HCT116 (cell line): ENCODE results near the gene SPHKAP. TPM values are rescaled to one million over a fixed set of nuclear protein-coding genes. Genes with fewer than 3 reads are reported as not detected.
"Not testable (repeated sequence)": the region's sequence is repeated elsewhere in the genome, so short reads cannot be mapped to it uniquely, and the experiment has no call there.

Experiments
- ATAC-seq: fragments of 200-7000 bp; cut with Tn5 transposase; 2 replicates; pipeline ENCODE4 v1.9.1; 2020; ENCODE audit warnings: mild to moderate bottlenecking, moderate library complexity
- BruUV-seq: library from RNA; stranded (reverse); fragments of 400-500 nt; replicated peaks from 2 replicates; lab custom pipeline; 2021; lab: Mats Ljungman, UMichigan
- CTCF ChIA-PET: fragments of 300-600 bp; sonication (Branson Sonifier 250); formaldehyde crosslinking; loops from one replicate; lab custom pipeline; 2021; ENCODE audit warnings: antibody characterized with exemption; lab: Charles Lee
- POLR2A ChIA-PET: fragments of 300-600, 350-600 bp; sonication (Branson Sonifier 250); formaldehyde crosslinking; loops from one replicate; lab custom pipeline; 2021; ENCODE audit warnings: antibody characterized with exemption; lab: Charles Lee
- RAD21 ChIA-PET, 2 experiments: fragments of 300-600 bp; sonication (Branson Sonifier 250); formaldehyde crosslinking; loops; one replicate each; lab custom pipeline; 2023; ENCODE audit warnings: low total read pairs in 2 of 2; ENCODE audit not compliant: uncharacterized antibody in 2 of 2, unreplicated experiment in 2 of 2, low non-redundant PET in 1 of 2; lab: Charles Lee
- DNase-seq: peaks from one replicate; pipeline ENCODE4 v3.0.0-alpha.2; 2010; ENCODE audit warnings: low read depth, low spot score
- H2AFZ ChIP-seq: fragments of 200-600 bp; shearing (Covaris generic), sonication (generic); 2 replicates; pipeline ENCODE4 v1.6.1; 2017; ENCODE audit warnings: low read depth, mixed run types, mixed read lengths, antibody characterized with exemption, low read length; ENCODE audit not compliant: poor library complexity, severe bottlenecking
- H3K27ac ChIP-seq: 2 replicates; pipeline ENCODE4 v1.5.1; 2012; ENCODE audit warnings: low read depth, low read length
- H3K27me3 ChIP-seq: fragments of 200-600 bp; sonication (generic); 2 replicates; pipeline ENCODE4 v1.6.1; 2016; ENCODE audit warnings: mixed run types, low read length, mixed read lengths; ENCODE audit not compliant: insufficient read depth
- H3K36me3 ChIP-seq, 2 experiments: fragments of 200-500 bp in 1 of 2; fragments of 200-600 bp in 1 of 2; sonication (Bioruptor generic) in 1 of 2; sonication (generic) in 1 of 2; 2 replicates each; pipeline versions ENCODE4 v1.5.1 to v1.6.1; 2014 to 2016; ENCODE audit warnings: low read length in 2 of 2, inconsistent platforms in 1 of 2, mixed read lengths in 1 of 2, mixed run types in 1 of 2; ENCODE audit not compliant: insufficient read depth in 2 of 2, control insufficient read depth in 1 of 2
- H3K4me1 ChIP-seq, 2 experiments: fragments of 200-600 bp in 1 of 2; sonication (generic) in 1 of 2; 2 replicates each; pipeline versions ENCODE4 v1.5.1 to v1.6.1; 2012 to 2017; ENCODE audit warnings: low read length in 2 of 2, inconsistent platforms in 1 of 2, mild to moderate bottlenecking in 1 of 2, mixed read lengths in 1 of 2, mixed run types in 1 of 2, moderate library complexity in 1 of 2; ENCODE audit not compliant: insufficient read depth in 2 of 2, control insufficient read depth in 1 of 2
- H3K4me2 ChIP-seq: fragments of 200-600 bp; sonication (generic); 2 replicates; pipeline ENCODE4 v1.6.1; 2017; ENCODE audit warnings: mixed run types, low read length, mixed read lengths
- H3K4me3 ChIP-seq, 2 experiments: fragments of 200-600 bp in 1 of 2; sonication (generic) in 1 of 2; replicated peaks in 1 of 2; 2 replicates each; pipeline ENCODE4 v1.5.1; 2011 to 2016; ENCODE audit warnings: low read length in 2 of 2, control low read depth in 1 of 2, low read depth in 1 of 2, mild to moderate bottlenecking in 1 of 2, mixed read lengths in 1 of 2, mixed run types in 1 of 2
- H3K79me2 ChIP-seq: fragments of 200-600 bp; sonication (generic); 2 replicates; pipeline ENCODE4 v1.6.1; 2017; ENCODE audit warnings: mild to moderate bottlenecking, mixed run types, low read length, moderate library complexity, mixed read lengths; ENCODE audit not compliant: insufficient read depth
- H3K9ac ChIP-seq: fragments of 200-600 bp; sonication (generic); 2 replicates; pipeline ENCODE4 v1.6.1; 2016; ENCODE audit warnings: low read length, mixed read lengths
- H3K9me2 ChIP-seq: fragments of 200-600 bp; sonication (generic), shearing (Covaris generic); 2 replicates; pipeline ENCODE4 v1.6.1; 2017; ENCODE audit warnings: mixed run types, mild to moderate bottlenecking, moderate library complexity; ENCODE audit not compliant: insufficient read depth
- H3K9me3 ChIP-seq, 2 experiments: fragments of 200-500 bp in 1 of 2; fragments of 200-600 bp in 1 of 2; sonication (Bioruptor generic) in 1 of 2; sonication (generic) in 1 of 2; 2 replicates each; pipeline ENCODE4 v1.6.1; 2014 to 2017; ENCODE audit warnings: low read length in 2 of 2, mixed read lengths in 2 of 2, inconsistent platforms in 1 of 2, low read depth in 1 of 2, mild to moderate bottlenecking in 1 of 2, mixed run types in 1 of 2, moderate library complexity in 1 of 2; ENCODE audit not compliant: control insufficient read depth in 1 of 2, insufficient read depth in 1 of 2
- H4K20me1 ChIP-seq: fragments of 200-600 bp; sonication (generic), shearing (Covaris generic); 2 replicates; pipeline ENCODE4 v1.6.1; 2017; ENCODE audit warnings: mixed run types, mild to moderate bottlenecking, moderate library complexity; ENCODE audit not compliant: insufficient read depth
- CEBPB ChIP-seq: IDR thresholded peaks from 2 replicates; pipeline ENCODE4 v1.6.1; 2012; ENCODE audit warnings: low read depth
- EGR1 ChIP-seq: IDR thresholded peaks from 2 replicates; pipeline ENCODE4 v1.6.1; 2012; ENCODE audit warnings: low read depth
- EZH2 ChIP-seq: fragments of 200-600 bp; sonication (generic); IDR thresholded peaks from 2 replicates; pipeline ENCODE4 v1.6.1; 2017; ENCODE audit warnings: antibody characterized with exemption, mixed run types
- FOSL1 ChIP-seq: IDR thresholded peaks from 2 replicates; pipeline ENCODE4 v1.6.1; 2012; ENCODE audit warnings: low read depth
- POLR2A ChIP-seq: IDR thresholded peaks from 2 replicates; pipeline ENCODE4 v1.7.0; 2011; ENCODE audit warnings: borderline replicate concordance; ENCODE audit not compliant: insufficient read depth, insufficient read length; ENCODE audit errors: extremely low read depth
- POLR2AphosphoS5 ChIP-seq: IDR thresholded peaks from 2 replicates; pipeline ENCODE4 v1.6.1; 2011; ENCODE audit warnings: mild to moderate bottlenecking, low read depth, low read length, moderate library complexity
- RAD21 ChIP-seq: IDR thresholded peaks from 2 replicates; pipeline ENCODE4 v1.6.1; 2012; ENCODE audit warnings: low read depth, mild to moderate bottlenecking
- SIN3A ChIP-seq: IDR thresholded peaks from 2 replicates; pipeline ENCODE4 v1.6.1; 2012; ENCODE audit warnings: low read depth
- SP1 ChIP-seq: IDR thresholded peaks from 2 replicates; pipeline ENCODE4 v1.6.1; 2012; ENCODE audit warnings: low read depth
- SRF ChIP-seq: IDR thresholded peaks from 2 replicates; pipeline ENCODE4 v1.6.1; 2012; ENCODE audit warnings: low read depth
- TCF7L2 ChIP-seq: IDR thresholded peaks from 2 replicates; pipeline ENCODE4 v1.7.0; 2011; ENCODE audit warnings: borderline replicate concordance, inconsistent platforms; ENCODE audit not compliant: insufficient read depth, insufficient read length; ENCODE audit errors: extremely low read depth
- YY1 ChIP-seq: IDR thresholded peaks from 2 replicates; pipeline ENCODE4 v1.6.1; 2011; ENCODE audit warnings: low read length, low read depth, moderate library complexity, mild to moderate bottlenecking; ENCODE audit not compliant: insufficient replicate concordance; ENCODE audit errors: extremely low read depth
- ZFX ChIP-seq: fragments of 450-650 bp; IDR thresholded peaks from 2 replicates; pipeline ENCODE4 v1.6.1; 2017
- intact Hi-C: fragments of 100-400 bp; cut with micrococcal nuclease; formaldehyde crosslinking; loops from 2 replicates; pipeline ENCODE4 v1.10.0; 2022
- total RNA-seq: library from RNA; stranded (reverse); gene quantifications from one replicate; pipeline ENCODE4 v1.2.1, GENCODE V29; 2021; ENCODE audit not compliant: unreplicated experiment
- TF ChIP-seq, protein P1 (sequence below): IDR thresholded peaks from 2 replicates; pipeline ENCODE4 v1.6.1; 2012
- TF ChIP-seq, protein P2 (sequence below): IDR thresholded peaks from 2 replicates; pipeline ENCODE4 v1.6.1; 2011; ENCODE audit warnings: mild to moderate bottlenecking, low read length, moderate library complexity; ENCODE audit not compliant: insufficient replicate concordance; ENCODE audit errors: extremely low read depth
- TF ChIP-seq, protein P3 (sequence below): IDR thresholded peaks from 2 replicates; pipeline ENCODE4 v1.6.1; 2012; ENCODE audit warnings: low read depth

SPHKAP gene
- total RNA-seq, 1 experiment from 2014 or later: not detected

DNA sequence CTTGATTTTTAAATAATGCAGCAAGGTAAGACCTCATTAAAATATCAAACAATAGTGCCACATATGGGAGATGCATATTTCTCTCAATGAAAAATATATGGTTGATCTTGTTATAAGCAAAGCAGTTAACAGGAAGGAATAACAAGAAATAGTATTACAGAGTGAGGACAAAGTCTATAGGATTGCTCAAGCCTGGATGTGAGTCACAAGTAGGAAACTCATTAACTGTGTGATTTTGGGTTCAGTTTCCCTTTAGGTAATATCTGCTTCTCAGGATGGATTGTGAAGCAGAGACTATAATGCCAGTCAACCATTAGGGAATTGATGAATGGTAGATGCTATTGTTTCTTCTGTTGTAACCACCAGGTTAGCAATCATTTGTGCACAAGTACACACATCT is 42.9 kb upstream of the SPHKAP start:
- intact Hi-C loops: no loop called here
- Histone ChIP-seq H3K9ac (no peak overlapping the region), H3K4me1 (no peaks in the 10 kb centered on the region), H3K36me3 (no peaks in the 10 kb centered on the region), H3K4me2 (no peak overlapping the region), H4K20me1 (no peaks in the 10 kb centered on the region), H3K79me2 (no peaks in the 10 kb centered on the region), H3K9me2 (no peaks in the 10 kb centered on the region), H3K27ac (no peak overlapping the region), H2AFZ (no peak overlapping the region), H3K9me3 (no peaks in the 10 kb centered on the region), H3K4me3 (no peak overlapping the region), H3K27me3 (no peaks in the 10 kb centered on the region)
- DNase-seq: no peak
- BruUV-seq: no TSS peak
- TF ChIP-seq, protein P1, sequence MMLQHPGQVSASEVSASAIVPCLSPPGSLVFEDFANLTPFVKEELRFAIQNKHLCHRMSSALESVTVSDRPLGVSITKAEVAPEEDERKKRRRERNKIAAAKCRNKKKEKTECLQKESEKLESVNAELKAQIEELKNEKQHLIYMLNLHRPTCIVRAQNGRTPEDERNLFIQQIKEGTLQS: no peak
- TF ChIP-seq EGR1 (no peak), POLR2A (no peak), YY1 (no peak), FOSL1 (no peak), SIN3A (no peak), EZH2 (no peak), TCF7L2 (no peak), ZFX (no peak), SRF (no peak), SP1 (no peak), RAD21 (no peak), CEBPB (no peak), POLR2AphosphoS5 (no peak)
- TF ChIP-seq, protein P2, sequence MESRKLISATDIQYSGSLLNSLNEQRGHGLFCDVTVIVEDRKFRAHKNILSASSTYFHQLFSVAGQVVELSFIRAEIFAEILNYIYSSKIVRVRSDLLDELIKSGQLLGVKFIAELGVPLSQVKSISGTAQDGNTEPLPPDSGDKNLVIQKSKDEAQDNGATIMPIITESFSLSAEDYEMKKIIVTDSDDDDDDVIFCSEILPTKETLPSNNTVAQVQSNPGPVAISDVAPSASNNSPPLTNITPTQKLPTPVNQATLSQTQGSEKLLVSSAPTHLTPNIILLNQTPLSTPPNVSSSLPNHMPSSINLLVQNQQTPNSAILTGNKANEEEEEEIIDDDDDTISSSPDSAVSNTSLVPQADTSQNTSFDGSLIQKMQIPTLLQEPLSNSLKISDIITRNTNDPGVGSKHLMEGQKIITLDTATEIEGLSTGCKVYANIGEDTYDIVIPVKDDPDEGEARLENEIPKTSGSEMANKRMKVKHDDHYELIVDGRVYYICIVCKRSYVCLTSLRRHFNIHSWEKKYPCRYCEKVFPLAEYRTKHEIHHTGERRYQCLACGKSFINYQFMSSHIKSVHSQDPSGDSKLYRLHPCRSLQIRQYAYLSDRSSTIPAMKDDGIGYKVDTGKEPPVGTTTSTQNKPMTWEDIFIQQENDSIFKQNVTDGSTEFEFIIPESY: no peak
- TF ChIP-seq, protein P3, sequence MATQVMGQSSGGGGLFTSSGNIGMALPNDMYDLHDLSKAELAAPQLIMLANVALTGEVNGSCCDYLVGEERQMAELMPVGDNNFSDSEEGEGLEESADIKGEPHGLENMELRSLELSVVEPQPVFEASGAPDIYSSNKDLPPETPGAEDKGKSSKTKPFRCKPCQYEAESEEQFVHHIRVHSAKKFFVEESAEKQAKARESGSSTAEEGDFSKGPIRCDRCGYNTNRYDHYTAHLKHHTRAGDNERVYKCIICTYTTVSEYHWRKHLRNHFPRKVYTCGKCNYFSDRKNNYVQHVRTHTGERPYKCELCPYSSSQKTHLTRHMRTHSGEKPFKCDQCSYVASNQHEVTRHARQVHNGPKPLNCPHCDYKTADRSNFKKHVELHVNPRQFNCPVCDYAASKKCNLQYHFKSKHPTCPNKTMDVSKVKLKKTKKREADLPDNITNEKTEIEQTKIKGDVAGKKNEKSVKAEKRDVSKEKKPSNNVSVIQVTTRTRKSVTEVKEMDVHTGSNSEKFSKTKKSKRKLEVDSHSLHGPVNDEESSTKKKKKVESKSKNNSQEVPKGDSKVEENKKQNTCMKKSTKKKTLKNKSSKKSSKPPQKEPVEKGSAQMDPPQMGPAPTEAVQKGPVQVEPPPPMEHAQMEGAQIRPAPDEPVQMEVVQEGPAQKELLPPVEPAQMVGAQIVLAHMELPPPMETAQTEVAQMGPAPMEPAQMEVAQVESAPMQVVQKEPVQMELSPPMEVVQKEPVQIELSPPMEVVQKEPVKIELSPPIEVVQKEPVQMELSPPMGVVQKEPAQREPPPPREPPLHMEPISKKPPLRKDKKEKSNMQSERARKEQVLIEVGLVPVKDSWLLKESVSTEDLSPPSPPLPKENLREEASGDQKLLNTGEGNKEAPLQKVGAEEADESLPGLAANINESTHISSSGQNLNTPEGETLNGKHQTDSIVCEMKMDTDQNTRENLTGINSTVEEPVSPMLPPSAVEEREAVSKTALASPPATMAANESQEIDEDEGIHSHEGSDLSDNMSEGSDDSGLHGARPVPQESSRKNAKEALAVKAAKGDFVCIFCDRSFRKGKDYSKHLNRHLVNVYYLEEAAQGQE: no peak
- no peak for ATAC-seq
- CTCF ChIA-PET: no interaction called here
- POLR2A ChIA-PET: no interaction called here
- RAD21 ChIA-PET: no interaction called here

DNA sequence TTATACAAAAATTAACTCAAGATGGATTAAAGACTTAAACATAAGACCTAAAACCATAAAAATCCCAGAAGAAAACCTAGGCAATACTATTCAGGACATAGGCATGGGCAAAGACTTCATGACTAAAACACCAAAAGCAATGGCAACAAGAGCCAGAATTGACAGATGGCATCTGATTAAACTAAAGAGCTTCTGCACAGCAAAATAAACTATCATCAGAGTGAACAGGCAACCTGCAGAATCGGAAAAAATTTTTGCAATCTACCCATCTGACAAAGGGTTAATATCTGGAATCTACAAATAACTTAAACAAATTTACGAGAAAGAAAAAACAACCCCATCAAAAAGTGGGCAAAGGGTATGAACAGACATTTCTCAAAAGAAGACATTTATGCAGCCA is 37.1 kb upstream of the SPHKAP start:
- H3K79me2 ChIP-seq, H3K36me3 ChIP-seq, RAD21 ChIA-PET, POLR2A ChIA-PET, ATAC-seq, H3K27ac ChIP-seq, CTCF ChIA-PET, H3K4me3 ChIP-seq, intact Hi-C loops, BruUV-seq, H2AFZ ChIP-seq, H3K9me3 ChIP-seq, DNase-seq, H4K20me1 ChIP-seq, H3K9ac ChIP-seq, H3K4me1 ChIP-seq, H3K4me2 ChIP-seq, H3K27me3 ChIP-seq, H3K9me2 ChIP-seq: not testable (repeated sequence)
